DMS79 (cell line): ENCODE results near the gene FBXO41.
A peak's percentile ranks its signal among the peaks of the same experiment; 100 is the strongest.

Experiments
- DNase-seq: peaks from one replicate; lab custom pipeline; 2025; lab: John Stamatoyannopoulos, UW

FBXO41 gene

DNA sequence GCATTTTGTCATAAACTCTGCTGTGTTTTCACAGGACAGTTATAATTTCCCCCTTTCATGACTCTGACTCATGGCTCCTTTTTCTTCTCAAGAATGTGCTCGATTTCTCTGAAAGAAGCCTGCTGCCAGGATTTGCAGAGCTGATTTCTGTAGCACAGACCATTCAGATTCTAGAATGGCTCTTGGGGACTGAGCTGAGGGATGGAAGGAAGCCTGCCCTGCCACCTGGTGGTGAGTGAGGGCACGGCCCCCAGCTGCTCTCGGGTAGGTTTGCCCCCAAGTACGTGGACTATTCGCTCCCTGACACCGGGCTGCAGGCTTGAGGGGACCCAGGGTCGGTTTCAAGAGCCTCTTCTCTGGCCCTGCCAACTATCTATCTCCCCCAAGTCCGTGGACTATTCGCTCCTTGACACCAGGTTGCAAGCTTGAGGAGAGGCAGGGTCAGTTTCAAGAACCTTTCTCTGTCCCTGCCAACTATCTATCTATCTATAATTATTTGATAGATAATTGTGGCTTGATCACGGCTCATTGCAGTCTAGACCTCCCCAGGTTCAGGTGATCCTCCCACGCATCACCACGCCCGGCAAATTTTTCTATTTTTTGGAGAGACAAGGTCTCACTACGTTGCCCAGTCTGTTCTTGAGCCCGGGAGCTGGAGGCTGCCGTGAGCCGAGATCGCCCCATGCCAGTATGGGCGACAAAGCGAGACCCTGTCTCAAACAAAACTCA lies 71.7 kb downstream of the FBXO41 start:
- DNase-seq, result peak; percentile 44

DNA sequence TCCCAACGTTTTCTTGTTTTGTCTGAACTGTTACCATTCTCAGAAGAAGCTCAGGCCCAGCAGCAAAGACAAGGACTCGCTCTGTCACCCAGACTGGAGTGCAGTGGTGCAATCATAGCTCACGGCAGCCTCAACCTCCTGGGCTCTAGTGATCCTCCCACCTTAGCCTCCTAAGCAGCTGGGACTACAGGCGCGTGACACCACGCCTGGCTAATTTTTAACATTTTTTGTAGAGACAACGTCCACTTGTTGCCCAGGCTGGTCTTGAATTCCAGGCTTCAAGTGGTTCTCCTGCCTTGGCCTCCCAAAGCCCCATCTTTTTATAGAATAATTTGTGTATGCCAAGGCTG lies 72.2 kb downstream of the FBXO41 start:
- no peak for DNase-seq

DNA sequence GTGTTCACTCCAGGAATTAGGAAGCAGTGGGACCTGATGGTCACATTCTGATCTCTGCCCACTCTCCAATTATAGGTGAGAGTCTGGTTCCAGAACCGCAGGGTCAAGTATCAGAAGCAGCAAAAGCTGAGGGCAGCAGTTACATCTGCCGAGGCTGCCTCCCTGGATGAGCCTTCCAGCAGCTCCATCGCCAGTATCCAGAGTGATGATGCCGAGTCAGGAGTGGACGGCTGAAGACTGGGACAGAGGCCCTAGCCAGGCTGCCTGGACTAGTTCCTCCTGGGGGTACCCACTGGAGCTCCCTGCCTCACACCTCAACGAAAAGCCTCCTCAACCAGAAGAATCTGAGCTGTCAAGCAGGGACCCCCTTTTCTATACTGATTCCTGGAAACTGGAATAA lies 73.6 kb downstream of the FBXO41 start:
- no peak for DNase-seq

DNA sequence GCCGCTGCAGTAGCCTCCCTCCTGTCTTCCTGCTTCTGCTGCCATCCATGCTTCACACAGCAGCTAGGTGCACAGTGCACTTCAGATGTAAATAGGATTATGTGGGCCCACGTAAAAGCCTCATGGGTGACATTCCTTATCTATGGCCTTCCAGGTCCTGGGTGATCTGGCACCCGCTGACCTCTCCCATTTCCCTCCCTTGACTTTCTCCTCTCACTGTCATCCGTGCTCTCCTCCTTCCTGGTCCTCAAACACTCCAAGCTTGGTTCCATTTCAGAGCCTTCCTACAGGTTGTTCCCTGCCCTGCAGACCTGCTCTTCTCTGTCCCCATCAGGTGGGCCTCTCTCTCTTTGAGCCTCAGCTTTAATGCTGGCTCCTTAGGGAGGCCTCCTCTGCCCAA lies 74.3 kb downstream of the FBXO41 start:
- DNase-seq, result no peak

- no peak for DNase-seq
These were observed 76.0 kb downstream of the FBXO41 start for GRCh38 chr2:73208258-73208657.

DNA sequence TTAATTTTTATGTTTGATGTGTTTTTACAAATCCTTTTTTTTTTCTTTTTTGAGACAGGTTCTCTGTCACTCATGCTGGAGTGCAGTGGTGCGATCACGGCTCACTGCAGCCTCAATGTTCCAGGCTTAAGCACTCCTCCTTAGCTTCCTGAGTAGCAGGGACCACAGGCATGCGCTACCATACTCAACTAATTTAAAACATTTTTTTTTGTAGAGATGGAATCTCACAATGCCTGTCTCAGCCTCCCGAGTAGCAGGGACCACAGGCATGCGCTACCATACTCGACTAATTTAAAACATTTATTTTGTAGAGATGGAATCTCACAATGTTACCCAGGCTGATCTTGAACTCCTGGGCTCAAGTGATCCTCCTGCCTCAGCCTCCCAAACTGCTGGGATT lies 78.7 kb downstream of the FBXO41 start:
- no peak for DNase-seq
